Transverse colon (tissue), 4 donors: ENCODE measurements around the gene LRRC18. TPM values are rescaled to one million over a fixed set of nuclear protein-coding genes. Genes with fewer than 3 reads are reported as not detected.

Source experiments
- DNase-seq: peaks from one replicate; pipeline ENCODE4 v3.0.0-alpha.2; 2019
- H3K27ac ChIP-seq, 4 donors: fragments of 200-600 bp; sonication (generic); 2 replicates each; pipeline ENCODE4 v1.5.1; 2016 to 2018; ENCODE audit warnings: inconsistent platforms in 4 of 4
- H3K27me3 ChIP-seq: fragments of 200-600 bp; sonication (generic); 2 replicates; pipeline ENCODE4 v1.5.1; 2017; ENCODE audit warnings: inconsistent platforms
- H3K36me3 ChIP-seq, 4 donors: fragments of 200-600 bp; sonication (generic); 2 replicates each; pipeline ENCODE4 v1.5.1; 2017 to 2019; ENCODE audit warnings: inconsistent platforms in 4 of 4
- H3K4me1 ChIP-seq, 4 donors: fragments of 200-600 bp; sonication (generic); 2 replicates each; pipeline ENCODE4 v1.5.1; 2017 to 2020; ENCODE audit warnings: inconsistent platforms in 4 of 4
- H3K4me3 ChIP-seq, 4 donors: fragments of 200-600 bp; sonication (generic); 1 replicate in 1 of 4; 2 replicates in 3 of 4; pipeline versions ENCODE4 v1.5.1 to v1.6.1; 2017 to 2019; ENCODE audit warnings: inconsistent platforms in 4 of 4
- H3K9me3 ChIP-seq, 2 donors: fragments of 200-600 bp; sonication (generic); 2 replicates each; pipeline ENCODE4 v1.5.1; 2017 to 2019; ENCODE audit warnings: inconsistent platforms in 2 of 2
- CTCF ChIP-seq, 5 experiments: fragments of 200-600 bp in 3 of 5; fragments of 450-650 bp in 2 of 5; sonication (generic) in 3 of 5; IDR thresholded peaks; 1 replicate in 2 of 5; 2 replicates in 3 of 5; pipeline ENCODE4 v1.5.1; 2016 to 2017; ENCODE audit warnings: antibody characterized with exemption in 5 of 5, inconsistent platforms in 3 of 5, mild to moderate bottlenecking in 2 of 5, moderate library complexity in 1 of 5
- EP300 ChIP-seq: sonication (generic); formaldehyde crosslinking; IDR thresholded peaks from one replicate; pipeline ENCODE4 v1.6.1; 2017; ENCODE audit warnings: antibody characterized with exemption, low read depth
- POLR2A ChIP-seq: fragments of 450-650 bp; IDR thresholded peaks from one replicate; pipeline ENCODE4 v1.6.1; 2016; ENCODE audit warnings: antibody characterized with exemption, mild to moderate bottlenecking, moderate library complexity
- POLR2AphosphoS5 ChIP-seq, 3 donors: sonication (generic); formaldehyde crosslinking; IDR thresholded peaks; one replicate each; pipeline ENCODE4 v1.6.1; 2016; ENCODE audit warnings: antibody characterized with exemption in 3 of 3
- WGBS, 2 donors: methylation state at CpG; one replicate each; pipeline ENCODE4 v1.1.5; 2018; ENCODE audit warnings: low coverage in 1 of 2; 5-methylcytosine and 5-hydroxymethylcytosine counted together
- in situ Hi-C, 4 donors: fragments of 200-750 bp; cut with MboI; loops; one replicate each; pipeline versions ENCODE4 v1.15.0 to v1.15.1; 2017; ENCODE audit warnings: low sequenced_read_pairs in 3 of 4, low pct_ligation_motif_present in 1 of 4, low pct_unique_long_range_greater_than_20kb in 1 of 4
- intact Hi-C: fragments of 100-400 bp; cut with DNase I; formaldehyde crosslinking; loops from one replicate; pipeline ENCODE4 v1.15.1; 2023; ENCODE audit warnings: low total_unique reads
- total RNA-seq, 4 donors: library from RNA; depleted of rRNA; stranded (reverse); fragments of >200 nt; gene quantifications; one replicate each; pipeline ENCODE4 v1.1.0, GENCODE V29; 2016

LRRC18 gene
- total RNA-seq = not detected

- in situ Hi-C loops = no loop called here
- no peak for DNase-seq
- 92% methylated on average over 2 of the region's 2 CpGs; no CpG with 5 or more reads in 1 of the 2 donors for WGBS, 2 donors
Observed at GRCh38 chr10:48939790-48940325, at the start of gene LRRC18. Gene LRRC18 (minus strand): TSS chr10:48939840. CDS start chr10:48914155, 25,685 bp downstream.

GRCh38 chr10:48985621-48986158, 46.0 kb upstream of the LRRC18 start:
- no peaks in the 10 kb centered on the region for H3K9me3 ChIP-seq
- H3K4me1 ChIP-seq = no peaks in the 10 kb centered on the region
- WGBS, 2 donors = 93% methylated on average over 7 of the region's 7 CpGs; no CpG with 5 or more reads in 1 of the 2 donors
- intact Hi-C loops (no loop called here), in situ Hi-C loops (loop anchor here (25.0 kb wide), 1 partner anchor 527 kb away; no protein-coding TSS in a partner anchor)
- H3K4me3 ChIP-seq = no peak overlapping the region
- H3K36me3 ChIP-seq = no peaks in the 10 kb centered on the region
- H3K27me3 ChIP-seq = no peaks in the 10 kb centered on the region
- no peak for TF ChIP-seq CTCF (IDR thresholded peaks at IDR 0.05)
- TF ChIP-seq POLR2A = no peak
- TF ChIP-seq POLR2AphosphoS5 (IDR thresholded peaks at IDR 0.05) = no peak
- no peak for TF ChIP-seq EP300
- DNase-seq = no peak
- no peak overlapping the region for H3K27ac ChIP-seq

More at GRCh38 chr10:48939790-48940325, at the start of gene LRRC18:
- no peak for TF ChIP-seq POLR2A
- TF ChIP-seq POLR2AphosphoS5 (IDR thresholded peaks at IDR 0.05) = no peak
- no peak for TF ChIP-seq CTCF (IDR thresholded peaks at IDR 0.05)
- no peak for TF ChIP-seq EP300
- H3K4me3 ChIP-seq = no peak within 1 kb of the TSS
- no peaks in the 10 kb centered on the region for H3K36me3 ChIP-seq
- intact Hi-C loops = no loop called here
- no peaks in the 10 kb centered on the region for H3K9me3 ChIP-seq
- H3K27ac ChIP-seq = no peak within 1 kb of the TSS
- H3K27me3 ChIP-seq = no peaks in the 10 kb centered on the region
- peaks cover 0 to 1% (median 0%) of the 10 kb centered on the region in 4 donors for H3K4me1 ChIP-seq

- in situ Hi-C loops = loop anchor here (25.0 kb wide), 1 partner anchor 529 kb away; no protein-coding TSS in a partner anchor
- intact Hi-C loops = loop anchor here (5.0 kb wide), 1 partner anchor 179 kb away; no protein-coding TSS in a partner anchor
Observed at GRCh38 chr10:48983648-48984351, 44.2 kb upstream of the LRRC18 start.

GRCh38 chr10:48982584-48982983, 42.9 kb upstream of the LRRC18 start:
- H3K9me3 ChIP-seq = no peaks in the 10 kb centered on the region
- H3K27me3 ChIP-seq = no peaks in the 10 kb centered on the region
- DNase-seq = no peak
- intact Hi-C loops = loop anchor here (5.0 kb wide), 1 partner anchor 180 kb away; no protein-coding TSS in a partner anchor
- no peak overlapping the region for H3K4me3 ChIP-seq
- in situ Hi-C loops = loop anchor here (25.0 kb wide), 1 partner anchor 530 kb away; no protein-coding TSS in a partner anchor
- TF ChIP-seq POLR2AphosphoS5 (IDR thresholded peaks at IDR 0.05) (no peak), CTCF (IDR thresholded peaks at IDR 0.05) (no peak)
- H3K4me1 ChIP-seq = no peaks in the 10 kb centered on the region
- no peak overlapping the region for H3K27ac ChIP-seq
- 76 to 95% methylated on average over 5 of the region's 5 CpGs for WGBS, 2 donors
- no peaks in the 10 kb centered on the region for H3K36me3 ChIP-seq

More at GRCh38 chr10:48983648-48984351, 44.2 kb upstream of the LRRC18 start:
- TF ChIP-seq POLR2A (no peak), POLR2AphosphoS5 (IDR thresholded peaks at IDR 0.05) (no peak)
- no peak for DNase-seq
- no peak overlapping the region for H3K27ac ChIP-seq
- H3K9me3 ChIP-seq = no peaks in the 10 kb centered on the region
- no peaks in the 10 kb centered on the region for H3K36me3 ChIP-seq
- 62 to 100% methylated on average over 1 to 5 of the region's 5 CpGs for WGBS, 2 donors
- no peaks in the 10 kb centered on the region for H3K27me3 ChIP-seq
- H3K4me1 ChIP-seq = no peaks in the 10 kb centered on the region
- H3K4me3 ChIP-seq = no peak overlapping the region
